Hematopoietic multipotent progenitor cell treated with erythropoietin and hydrocortisone succinate and interleukin-3 and kit ligand, for 17 days (in vitro differentiated cells): Measurements from ENCODE around the gene CHPF.
A peak's percentile ranks its signal among the peaks of the same experiment; 100 is the strongest.

Experiments
- DNase-seq: peaks from one replicate; pipeline ENCODE4 v3.0.0-alpha.2; 2015; ENCODE audit warnings: low spot score

Gene CHPF

DNA sequence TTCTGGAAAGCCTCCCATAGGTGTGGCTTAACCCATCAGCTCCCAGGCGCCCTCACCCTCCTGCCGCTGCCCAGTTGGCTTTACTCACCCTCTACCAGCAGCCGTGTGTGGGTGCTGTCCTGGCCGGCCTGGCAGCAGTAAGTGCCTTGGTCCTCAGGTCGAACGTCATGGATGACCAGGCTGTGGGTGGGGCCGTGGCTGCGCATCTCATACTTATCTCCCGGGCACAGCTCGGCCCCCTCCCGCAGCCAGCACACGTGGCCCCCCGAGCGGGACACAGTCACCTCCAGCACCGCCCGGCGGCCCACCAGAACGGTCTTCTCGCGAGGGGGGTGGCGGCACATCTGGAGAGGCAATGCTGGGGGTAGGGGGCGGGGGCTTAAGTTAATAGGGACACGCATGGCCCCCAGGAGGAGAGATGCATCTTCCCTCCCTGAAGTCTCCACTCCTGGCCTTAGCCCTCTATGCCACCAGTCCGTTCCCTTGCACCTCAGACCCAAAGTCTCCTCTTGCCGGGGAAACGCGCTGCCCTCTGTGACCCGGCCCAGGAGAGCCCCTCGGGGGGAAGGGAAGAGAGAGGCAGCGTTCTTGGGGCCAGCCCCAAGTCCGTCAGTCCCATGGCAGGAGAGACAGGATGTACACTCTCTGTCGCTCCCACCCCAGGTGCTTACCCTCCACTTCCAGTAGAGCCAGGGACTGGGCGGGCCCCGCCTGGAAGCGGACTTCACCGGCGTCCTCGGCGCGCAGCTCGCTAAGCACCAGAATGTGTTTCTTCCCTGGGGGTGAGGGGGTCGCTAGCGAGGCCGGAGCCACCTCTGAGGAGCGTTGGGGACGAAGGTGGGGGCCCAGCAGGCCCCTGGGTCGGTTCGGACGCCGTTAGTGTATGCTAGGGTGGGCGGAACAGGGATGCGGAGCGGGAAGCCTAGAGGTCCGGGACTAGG, 8.1 kb upstream of the CHPF start:
- peak; percentile 10 for DNase-seq

GRCh38 chr2:219549619-219550018, 6.0 kb upstream of the CHPF start:
- no peak for DNase-seq

DNA sequence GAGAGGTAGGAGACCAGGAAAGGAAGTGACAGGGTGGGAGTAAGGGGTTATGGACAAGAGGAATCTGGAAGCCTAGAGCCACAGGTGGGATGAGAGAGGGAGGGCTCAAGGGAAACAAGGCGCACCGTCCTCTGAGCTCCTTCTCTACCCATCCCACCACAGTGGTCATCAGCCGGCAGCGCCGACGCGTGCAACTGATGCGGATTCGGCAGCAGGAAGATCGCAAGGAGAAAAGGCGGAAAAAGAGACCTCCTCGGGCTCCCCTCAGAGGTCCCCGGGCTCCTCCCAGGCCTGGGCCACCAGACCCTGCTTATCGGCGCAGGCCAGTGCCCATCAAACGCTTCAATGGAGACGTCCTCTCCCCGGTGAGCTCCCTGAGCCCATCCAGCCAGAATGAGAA, 5.4 kb upstream of the CHPF start:
- DNase-seq: no peak

DNA sequence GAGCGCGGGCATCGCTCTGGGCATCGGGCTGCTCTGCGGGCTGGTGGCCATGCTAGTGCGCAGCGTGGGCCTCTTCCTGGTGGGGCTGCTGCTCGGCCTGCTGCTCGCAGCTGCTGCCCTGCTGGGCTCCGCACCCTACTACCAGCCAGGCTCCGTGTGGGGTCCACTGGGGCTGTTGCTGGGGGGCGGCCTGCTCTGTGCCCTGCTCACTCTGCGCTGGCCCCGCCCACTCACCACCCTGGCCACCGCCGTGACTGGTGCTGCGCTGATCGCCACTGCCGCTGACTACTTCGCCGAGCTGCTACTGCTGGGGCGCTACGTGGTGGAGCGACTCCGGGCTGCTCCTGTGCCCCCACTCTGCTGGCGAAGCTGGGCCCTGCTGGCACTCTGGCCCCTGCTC, 4.0 kb upstream of the CHPF start:
- DNase-seq: no peak

GRCh38 chr2:219545943-219546352, 2.3 kb upstream of the CHPF start:
- no peak for DNase-seq

DNA sequence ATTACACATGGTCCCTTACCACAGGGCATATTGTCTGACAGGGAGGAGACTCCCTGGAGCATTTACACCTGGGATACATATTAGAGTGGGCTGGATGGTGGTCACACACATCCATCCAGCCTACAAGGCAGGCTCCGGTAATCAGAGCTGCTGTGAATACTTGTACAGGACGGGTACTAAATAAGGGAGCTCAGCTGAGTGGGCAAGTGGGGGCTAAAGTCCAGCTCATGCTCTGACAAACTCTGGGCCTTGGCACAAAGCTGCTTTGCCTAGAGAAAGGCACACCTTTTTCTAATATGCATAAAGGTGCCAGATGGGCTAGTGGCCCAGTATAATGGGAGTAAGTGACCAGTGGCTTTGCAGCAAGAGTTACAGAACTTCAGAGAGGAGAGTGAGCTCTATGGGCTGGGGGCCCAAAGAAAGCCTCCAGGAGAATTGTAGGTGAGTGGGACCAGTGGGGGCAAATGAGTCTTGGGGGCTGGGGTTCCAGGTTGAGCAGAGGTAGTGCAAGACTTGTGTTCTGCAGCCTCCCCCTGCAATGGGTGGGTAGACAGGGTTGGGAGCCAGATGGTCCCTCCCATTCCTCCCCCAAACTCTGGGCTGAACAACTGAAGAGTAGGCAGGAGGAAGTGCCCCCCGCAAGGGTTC, 1.8 kb upstream of the CHPF start:
- DNase-seq: no peak

GRCh38 chr2:219544567-219544966, 958 bp upstream of the CHPF start:
- DNase-seq: no peak

DNA sequence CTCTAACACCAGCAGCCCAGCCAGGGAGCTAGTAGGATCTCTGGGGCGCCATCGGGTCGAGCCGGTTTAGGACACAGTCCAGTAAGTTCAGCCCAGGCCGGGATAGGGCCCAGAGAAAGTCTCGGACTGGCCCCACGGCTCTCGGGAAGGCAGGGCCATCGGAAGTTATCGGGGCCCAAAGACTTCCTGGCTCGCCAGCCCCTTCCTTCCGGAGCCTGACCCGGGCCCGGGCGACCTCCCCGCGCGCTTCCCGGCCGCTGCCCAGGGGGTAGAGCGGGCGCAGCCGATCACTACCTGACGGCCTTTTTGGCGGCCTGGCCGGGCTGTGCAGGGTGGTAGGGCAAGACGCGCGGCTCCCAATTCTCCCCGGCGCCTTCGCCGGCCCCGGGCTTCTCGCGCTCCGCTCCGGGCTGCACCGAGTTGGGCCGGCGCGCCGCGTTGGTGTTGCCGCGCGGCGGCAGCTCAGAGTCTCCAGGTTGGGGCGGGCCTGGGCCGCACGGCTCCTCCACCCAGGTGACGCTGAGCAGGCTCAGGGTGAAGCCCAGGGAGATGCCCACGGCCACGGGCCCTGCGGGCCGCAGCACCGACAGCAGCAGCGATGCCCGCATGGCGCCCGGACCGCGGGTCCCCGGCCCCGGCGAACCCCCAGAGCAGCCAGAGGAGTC, 546 bp downstream of the CHPF start:
- no peak for DNase-seq

DNA sequence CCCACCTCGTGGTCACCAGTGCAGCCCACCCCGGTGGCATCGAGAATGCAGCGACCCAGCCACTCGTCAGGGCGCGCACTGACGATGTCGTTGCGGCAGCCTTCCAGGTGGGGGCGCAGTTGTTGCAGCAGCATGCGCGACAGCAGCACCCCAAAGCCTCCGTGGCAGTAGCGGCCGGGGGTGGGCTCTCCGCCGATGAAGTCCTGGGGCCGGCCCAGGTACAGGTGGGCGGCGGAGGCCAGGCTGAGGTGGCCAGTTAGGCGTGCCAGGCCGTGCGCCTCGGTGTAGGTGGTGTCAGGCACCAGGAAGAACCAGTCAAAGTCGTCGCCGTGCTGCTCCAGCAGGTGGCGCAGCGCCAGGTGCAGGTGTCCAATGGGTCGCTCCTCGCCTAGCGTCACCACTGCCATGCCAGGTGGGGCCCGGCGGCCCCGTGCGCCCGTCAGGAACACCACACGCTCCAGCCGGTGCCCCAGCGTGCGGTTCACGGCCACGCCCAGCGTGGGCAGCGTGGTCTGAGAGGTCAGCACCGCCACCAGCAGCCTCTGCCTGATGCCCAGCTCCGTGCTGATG, 1.9 kb downstream of the CHPF start:
- peak; percentile 74 for DNase-seq

DNA sequence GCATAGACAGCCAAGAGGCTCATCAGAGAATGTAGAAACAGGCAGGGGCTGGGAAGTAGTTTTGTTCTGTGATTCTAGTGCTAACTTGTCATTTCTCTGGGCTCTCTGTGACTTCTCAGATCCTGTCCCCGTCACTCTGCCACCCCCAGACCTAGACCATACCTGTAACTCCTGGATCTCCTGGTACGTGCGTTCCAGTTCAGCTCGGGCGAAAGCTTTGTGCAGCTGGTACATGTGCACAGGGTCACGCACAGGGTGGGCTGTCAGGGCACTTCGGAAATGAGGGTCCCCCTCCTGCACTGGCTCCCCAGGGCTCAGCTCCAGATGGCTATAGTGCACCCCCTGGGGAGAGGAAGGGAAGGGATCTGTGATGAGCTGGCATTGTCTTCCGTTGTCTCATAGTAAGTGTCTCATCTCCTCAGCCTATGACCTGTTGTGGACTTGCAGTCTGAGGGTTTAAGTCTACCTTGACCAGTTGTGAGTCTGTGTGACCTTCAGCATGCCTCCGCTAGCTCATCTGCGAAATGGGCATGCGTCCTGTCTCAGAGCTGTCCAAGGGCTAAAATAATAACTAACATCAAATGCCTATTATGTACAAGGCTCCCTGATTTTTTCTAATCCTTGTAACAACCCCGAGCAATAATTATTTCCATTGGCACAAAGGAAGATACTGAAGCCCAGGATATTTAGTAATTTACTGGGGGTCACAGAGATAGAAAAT, 2.7 kb downstream of the CHPF start:
- no peak for DNase-seq

DNA sequence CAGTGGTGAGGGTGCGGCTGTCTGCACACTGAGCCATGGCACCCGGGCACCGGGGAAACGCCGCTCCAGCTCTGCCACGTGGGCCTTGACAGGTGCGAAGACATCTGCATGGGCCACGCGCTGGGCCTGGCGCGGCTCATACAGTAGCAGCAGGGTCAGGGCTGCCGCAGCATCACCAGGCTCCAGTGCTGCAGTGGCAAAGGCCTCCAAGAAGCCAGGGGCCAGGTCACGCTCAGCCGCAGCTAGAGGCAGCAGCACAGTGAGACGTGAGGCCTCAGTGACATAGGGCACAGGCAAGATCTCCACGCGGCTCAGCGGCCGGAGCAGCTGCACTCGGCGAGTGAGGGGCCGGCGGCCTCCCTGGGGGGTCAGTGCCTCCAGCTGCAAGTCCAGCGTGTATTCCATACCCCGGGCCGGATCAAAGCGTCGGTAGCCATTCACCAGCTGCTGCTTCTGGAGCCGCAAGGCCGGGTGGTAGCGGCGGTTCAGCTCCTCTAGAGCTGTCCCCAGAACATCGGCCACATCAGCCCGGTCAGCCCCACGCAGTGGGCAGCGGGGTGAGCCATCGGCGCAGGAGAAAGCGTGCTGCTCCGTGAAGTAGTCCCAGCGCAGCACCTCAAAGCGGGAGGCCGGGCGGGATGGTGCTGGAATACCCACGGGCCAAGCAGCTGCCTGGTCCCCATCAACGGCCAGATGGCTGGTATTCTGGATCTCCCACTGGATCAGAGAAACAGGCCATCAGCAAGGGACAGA, 3.5 kb downstream of the CHPF start:
- DNase-seq: no peak

GRCh38 chr2:219538956-219539788, 4.4 kb downstream of the CHPF start:
- no peak for DNase-seq

DNA sequence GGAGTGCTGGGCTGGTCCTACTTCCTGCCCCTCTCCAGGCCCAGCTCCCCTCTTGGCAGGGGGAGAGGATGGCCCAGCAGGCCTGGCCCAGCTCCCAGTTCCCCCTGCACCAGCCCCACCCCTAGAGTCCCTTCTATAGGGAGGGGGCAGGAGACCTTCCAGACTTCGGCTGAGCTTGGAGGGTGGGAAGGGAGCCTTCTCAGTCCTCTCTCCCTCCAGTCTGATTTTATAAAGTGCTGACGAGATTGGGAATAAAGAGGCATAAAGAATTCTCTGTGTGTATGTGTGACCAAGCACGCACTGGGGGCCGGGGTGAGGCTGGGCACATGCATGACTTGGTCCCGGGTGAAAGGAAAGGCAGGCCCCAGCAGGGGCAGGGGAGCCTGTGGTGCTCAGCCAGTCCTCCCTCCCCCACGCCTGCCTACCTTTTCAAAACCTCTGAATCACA, 5.1 kb downstream of the CHPF start:
- DNase-seq: no peak

- no peak for DNase-seq
Observed at GRCh38 chr2:219537657-219538488, 5.7 kb downstream of the CHPF start.

GRCh38 chr2:219536967-219537366, 6.6 kb downstream of the CHPF start:
- no peak for DNase-seq

DNA sequence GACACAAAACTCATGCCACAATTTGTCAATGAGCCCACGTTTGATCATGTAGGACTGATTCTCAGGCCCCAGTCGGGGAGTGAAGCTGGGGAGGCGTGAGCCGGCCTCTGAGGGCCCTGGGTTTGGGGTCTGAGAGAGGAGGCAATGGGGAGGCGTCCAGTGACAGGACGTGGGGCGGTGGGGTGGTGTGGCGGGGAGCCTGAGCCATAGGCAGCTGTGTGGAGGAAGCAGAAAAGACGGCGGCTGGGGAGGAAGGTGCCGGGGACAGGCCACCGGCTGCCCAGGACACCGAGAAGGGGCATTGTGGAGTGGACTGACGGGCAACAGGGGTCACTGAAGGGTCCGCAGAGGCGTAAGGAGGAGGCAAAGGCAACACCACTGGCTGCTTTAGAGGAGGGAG, 7.2 kb downstream of the CHPF start:
- no peak for DNase-seq

DNA sequence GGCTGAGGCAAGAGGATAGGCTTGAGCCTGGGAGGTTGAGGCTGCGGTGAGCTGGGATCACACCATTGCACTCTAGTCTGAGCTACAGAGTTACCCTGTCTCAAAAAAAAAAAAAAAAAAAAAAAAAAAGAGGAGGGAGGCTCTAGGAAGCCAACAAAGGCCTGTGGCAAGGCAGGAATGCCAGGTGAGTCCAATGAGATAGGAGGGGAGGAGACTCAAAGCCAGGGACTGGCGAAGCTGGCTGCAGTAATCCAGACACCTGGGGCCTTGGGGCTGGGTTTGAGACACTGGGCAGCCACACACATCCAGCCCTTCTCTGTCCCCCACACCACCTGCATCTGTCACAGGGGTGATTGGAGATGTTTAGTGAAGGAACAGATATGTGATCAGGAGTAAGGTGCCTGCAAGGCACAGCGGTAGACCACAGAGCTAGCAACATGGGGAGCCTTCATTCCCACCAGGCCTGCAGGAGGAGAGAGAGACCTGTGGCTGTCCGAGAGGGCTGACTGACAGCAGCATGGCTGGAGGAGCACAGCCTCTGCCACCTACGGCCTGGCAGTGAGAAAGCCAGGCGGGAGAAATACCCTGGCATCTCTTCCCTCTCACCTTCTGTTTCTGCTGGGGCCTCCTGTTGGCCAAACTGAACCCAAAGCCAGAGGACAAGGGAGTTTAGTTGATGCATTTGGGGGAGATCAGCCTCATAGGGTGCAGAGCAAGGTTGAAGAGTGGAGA, 9.5 kb downstream of the CHPF start:
- no peak for DNase-seq

GRCh38 chr2:219532378-219532649, 11.3 kb downstream of the CHPF start:
- no peak for DNase-seq
